GM21619 (cell line): ENCODE measurements around the gene SLC22A1.
"Not testable (repeated sequence)": the region's sequence is repeated elsewhere in the genome, so short reads cannot be mapped to it uniquely, and the experiment has no call there.

Experiments used
- ATAC-seq: cut with Tn5 transposase; IDR thresholded peaks from one replicate; pipeline ENCODE4 v1.9.1; 2021; ENCODE audit not compliant: unreplicated experiment

SLC22A1 gene

DNA sequence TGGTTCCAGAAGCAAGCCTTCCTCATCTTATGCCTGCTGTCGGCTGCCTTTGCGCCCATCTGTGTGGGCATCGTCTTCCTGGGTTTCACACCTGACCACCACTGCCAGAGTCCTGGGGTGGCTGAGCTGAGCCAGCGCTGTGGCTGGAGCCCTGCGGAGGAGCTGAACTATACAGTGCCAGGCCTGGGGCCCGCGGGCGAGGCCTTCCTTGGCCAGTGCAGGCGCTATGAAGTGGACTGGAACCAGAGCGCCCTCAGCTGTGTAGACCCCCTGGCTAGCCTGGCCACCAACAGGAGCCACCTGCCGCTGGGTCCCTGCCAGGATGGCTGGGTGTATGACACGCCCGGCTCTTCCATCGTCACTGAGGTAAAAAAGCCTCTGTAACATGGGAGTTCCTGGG, 366 bp downstream of the SLC22A1 start:
- ATAC-seq: no peak

DNA sequence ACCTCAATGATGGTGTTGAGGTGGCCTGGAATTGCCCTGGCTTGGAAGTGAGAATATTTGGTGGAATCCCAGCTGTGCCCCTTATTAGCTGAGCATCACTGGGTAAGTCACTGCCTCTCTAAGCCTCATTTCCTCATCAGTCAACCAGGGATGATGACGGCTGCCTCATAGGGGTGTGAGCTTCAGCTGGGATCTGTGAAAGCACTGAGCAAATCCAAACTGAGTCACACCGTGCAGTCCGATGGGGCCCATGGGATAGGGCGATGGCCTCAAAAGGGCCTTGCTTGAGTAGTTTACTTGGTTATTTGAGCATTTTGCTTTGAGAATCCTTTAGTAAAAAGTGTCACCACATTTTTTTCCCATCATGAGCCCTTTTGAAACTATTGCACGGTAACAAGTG, 1.1 kb downstream of the SLC22A1 start:
- ATAC-seq: no peak

DNA sequence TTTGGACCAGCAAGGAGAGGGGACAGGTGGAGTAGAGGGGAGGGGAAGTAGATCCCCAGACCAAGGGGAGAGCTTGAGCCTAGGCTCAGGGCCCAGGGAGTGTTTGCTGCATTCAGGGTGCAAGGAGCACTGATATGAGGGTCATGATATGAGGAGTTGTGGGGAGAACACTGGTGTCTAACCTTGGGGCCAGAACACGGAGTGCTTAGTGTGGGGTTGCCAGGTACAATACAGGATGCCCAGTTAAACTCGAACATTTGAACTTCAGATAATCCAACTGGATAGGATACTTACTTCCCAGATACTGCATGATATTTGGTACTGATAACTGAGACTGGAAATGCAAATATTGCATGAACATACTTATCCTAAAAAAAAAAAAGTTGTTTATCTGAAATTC, 2.4 kb downstream of the SLC22A1 start:
- no peak for ATAC-seq

DNA sequence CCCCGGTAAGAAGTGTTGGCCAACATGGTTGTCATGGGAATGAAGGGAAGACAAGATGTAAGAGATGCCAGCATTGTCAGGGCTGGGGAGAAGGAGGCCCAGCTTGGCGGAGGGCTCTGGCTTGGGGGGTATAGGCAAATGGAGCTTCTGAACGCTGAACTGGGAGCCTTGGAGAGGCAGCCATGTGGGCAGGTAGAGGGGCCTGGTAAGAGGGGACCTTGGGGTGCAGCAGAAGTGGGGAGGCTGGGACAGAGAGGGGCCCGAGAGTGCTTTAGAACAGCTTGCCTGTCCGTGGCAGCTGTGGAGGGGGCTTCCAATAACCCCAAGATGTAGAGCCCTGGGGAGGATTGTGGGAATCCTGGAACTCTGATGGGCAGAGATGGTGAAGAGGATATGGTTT, 3.0 kb downstream of the SLC22A1 start:
- ATAC-seq: no peak

DNA sequence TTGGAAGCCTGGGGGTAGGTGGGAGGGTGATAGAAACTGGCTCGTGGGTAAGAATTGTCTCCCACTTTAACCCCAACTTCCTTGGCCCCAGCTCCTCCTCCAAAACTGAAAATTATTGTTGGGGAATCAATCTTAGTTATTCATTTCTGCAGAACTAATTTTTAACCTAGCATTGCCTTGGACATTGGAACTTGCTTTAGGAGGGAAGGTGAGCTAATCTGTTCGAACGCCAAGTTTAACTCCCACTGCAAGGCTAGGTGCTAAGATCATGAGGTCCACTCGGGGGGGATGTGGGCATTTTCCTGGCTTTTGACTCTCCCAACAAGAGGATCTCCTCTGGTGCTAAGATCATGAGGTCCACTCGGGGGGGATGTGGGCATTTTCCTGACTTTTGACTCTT, 3.5 kb downstream of the SLC22A1 start:
- not testable (repeated sequence) for ATAC-seq

DNA sequence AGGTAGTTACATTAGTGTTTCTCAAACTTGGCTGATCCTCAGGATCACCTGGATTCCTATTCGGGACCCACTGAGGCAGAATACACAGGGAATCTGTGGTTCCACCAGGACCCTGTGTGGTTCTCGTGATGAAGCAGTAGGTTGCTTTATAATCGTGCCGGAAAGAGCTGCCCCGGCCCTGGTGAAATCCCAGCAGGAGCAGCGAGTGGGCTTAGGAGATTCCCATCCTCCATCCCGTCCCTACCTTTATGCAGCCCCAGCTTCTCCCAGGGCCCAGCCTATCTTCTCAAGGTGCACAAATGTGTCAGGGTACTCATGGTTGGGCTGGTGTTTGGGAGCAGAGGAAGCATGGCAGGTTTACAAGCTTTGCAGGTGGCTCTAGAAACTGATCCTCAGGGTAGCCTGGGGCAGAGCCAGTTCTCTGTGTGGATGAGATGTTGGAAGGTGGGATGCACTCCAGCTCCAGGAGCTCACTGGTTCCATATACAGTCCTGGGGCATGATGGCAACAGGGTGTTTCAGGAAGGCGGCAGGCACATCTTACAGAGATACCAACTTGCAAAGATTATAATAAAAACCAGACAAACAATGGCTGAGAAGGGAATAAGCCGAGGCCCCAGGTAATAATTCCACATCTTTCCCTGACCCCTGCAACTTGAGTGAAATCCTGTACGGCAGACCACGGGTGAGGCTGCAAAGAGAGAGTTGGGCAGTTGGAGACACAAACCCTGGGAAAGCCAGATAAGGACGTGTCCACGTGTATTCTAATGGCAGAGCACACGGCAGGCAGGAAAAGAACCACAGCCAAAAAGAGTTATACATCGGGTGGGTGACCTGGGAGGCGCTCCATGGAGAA, 5.9 kb downstream of the SLC22A1 start:
- no peak for ATAC-seq

DNA sequence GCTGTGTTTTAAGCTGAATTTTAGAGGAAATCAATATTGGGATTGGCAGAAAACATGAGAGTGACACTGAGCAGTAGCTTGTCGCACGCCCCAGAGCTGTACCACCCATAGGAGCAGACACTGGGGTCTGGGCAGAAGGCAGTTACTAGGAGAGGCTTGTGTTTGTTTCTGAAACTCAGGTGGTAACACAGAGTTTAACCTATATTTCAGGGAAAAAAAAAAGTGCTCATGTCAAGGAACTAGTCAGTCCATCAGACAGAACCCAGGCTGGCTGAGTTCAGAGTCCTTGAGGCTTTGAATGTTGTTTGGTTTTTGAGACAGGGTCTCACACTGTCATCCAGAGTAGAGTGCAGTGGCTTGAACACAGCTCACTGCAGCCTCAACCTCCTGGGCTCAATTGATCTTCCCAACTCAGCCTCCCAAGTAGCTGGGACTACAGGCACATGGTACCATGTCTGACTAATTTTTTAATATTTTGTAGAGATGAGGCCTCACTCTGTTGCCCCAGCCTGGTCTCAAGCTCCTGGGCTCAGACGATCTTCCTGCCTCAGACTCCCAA, 6.6 kb downstream of the SLC22A1 start:
- ATAC-seq: no peak

DNA sequence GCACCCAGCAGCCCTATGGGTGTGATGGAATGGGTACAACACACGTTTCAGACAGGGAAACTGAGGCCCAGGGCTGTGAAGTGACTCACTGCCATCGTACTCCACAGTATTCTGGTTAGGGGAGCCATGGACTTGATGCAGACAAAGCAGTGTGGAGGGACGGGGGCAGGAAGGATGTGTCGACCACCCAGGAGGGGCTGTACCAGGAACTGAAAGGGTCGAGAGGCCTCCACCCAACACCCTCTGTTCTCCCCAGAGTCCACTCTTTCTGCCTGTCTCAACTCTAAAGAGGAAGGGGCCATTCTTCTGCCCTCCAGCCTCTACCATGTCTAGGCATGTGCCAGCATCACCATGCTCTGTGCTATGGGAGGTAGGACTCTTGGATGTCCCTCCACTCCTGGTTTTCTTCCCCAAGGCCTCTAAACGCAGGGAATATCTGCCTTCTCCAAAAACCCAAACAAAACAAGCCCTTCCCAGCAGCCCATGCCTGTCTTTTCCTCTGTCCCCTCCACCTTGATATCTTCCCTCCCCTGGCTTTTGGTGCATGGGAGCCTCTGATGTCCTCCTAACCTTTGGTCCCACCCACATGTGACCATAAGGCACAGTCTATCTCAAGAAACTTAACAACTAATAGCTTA, 7.4 kb downstream of the SLC22A1 start:
- ATAC-seq: no peak

DNA sequence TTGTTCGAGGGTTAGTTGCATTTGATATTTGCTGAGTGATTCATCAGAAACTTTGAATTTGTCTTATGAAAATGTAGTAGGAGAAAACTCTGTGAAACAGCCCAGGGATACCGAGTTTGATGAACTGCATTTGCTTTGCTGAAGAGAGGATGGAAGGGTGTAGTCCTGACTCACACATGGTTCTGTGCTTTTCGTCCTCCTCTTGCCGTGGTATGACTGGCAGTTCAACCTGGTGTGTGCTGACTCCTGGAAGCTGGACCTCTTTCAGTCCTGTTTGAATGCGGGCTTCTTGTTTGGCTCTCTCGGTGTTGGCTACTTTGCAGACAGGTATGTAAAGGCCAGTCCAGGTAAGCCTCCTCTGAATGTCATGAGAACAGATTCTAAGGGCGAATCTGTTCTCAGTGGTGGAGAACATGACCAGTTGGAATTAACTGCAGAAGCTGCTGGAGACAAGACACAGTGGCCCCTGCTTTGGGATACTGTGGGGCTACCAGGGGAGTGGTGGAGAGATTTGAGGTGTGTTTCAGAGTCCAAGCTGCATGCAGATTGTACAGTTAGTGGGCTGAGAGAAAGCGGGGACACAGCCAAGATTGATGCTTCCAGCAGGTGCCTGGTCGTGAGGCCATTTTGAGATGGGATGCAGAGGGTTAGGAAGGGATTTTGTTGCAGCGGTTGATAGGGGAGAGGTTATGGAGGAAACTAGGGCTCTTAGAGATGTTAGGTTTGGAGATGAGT, 8.4 kb downstream of the SLC22A1 start:
- no peak for ATAC-seq

DNA sequence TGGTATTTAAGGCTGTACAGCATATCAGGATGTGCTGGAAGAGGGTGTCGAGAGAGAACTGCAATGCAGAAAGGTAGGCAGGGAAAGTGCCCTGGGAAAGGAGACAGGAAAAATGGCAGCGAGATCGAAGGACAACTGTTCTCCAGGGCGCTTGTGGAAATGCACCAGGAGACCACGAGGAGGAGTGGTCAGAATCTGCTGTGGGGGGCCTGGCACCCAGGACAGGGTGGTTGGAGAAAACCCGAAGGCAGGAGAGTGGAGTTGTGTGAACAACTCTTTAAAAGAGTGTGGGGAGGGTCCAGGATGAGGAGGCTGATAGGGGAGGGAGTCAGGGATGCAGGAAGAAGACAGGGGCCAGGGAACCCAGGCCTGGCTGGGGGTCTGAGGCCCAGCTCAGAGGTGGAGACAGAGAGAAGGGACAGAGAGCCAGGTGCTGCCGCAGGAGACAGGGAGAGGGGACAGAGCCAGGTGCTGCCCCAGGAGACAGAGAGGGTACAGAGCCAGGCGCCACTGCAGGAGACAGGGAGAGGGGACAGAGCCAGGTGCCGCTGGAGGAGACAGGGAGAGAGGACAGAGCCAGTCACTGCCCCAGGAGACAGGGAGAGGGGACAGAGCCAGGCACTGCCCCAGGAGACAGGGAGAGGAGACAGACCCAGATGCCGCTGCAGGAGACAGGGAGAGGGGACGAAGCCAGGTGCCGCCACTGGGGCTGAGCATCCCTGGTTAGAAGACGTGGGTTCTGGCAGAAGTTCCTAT, 9.3 kb downstream of the SLC22A1 start:
- no peak for ATAC-seq

DNA sequence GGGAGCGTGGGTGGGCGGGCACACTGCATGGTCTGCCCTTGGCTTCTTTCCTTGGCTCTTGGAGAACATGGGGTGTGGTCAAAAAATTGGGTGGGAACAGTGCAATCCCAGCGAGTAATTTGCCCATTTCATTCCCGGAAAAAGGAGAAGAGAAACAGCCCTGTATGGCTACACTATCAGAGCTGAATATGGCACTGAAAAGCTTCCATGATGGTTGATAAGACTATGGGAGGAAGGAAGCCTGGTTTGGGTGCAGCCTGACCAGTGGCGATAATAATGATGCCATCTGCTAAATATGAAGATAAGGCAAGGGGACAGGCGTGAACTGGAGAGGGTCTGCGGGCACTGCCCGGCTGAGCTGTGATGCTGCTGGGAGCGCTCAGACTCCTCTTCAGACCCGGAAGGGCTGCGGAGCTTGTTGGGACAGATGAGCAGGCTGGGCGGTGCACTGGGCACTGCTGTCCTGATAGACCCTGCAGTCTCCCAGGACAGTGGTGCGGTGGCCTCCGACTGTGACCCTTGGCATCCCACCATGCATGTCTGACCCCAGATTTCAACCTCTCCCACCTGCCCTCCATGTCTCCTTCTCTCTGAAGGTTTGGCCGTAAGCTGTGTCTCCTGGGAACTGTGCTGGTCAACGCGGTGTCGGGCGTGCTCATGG, 10.2 kb downstream of the SLC22A1 start:
- no peak for ATAC-seq

DNA sequence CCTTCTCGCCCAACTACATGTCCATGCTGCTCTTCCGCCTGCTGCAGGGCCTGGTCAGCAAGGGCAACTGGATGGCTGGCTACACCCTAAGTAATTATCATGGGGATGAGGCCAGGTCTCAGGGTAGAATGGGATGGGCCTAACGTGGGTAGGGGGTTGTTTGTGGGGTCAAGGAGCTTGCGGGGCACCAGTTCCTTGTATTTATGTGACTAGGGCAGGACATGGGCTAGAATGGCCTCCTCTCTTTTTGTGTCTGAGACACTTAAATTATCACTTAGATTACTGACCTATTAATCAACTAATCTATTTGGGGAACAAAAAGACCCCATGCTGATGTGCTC, 10.7 kb downstream of the SLC22A1 start:
- no peak for ATAC-seq

DNA sequence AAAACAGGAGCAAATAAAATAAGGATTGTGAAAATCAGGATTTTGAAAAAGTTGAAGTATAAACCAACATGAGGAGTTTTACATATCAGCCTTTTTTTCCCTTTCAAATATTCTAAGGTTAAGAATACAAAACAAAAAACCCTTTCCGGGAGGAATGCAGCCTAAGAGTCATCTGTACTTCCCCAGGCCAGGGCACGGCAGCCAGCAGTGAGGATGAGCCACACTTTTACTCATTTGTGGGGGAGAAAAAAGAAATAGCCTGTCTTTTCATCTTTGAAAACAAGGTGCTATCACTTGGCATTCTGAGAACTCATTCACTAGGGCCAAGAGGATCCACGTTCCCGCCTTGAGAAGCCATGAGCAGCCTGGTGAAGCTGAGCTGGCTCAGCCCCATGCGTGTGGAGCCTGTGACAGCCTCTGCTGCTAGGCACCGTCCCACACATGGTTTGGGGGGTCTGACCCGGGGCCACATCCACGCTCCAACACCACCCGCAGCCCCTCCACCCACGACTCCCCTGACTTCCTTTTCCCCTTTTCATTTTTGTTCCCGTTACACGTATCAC, 11.2 kb downstream of the SLC22A1 start:
- no peak for ATAC-seq

DNA sequence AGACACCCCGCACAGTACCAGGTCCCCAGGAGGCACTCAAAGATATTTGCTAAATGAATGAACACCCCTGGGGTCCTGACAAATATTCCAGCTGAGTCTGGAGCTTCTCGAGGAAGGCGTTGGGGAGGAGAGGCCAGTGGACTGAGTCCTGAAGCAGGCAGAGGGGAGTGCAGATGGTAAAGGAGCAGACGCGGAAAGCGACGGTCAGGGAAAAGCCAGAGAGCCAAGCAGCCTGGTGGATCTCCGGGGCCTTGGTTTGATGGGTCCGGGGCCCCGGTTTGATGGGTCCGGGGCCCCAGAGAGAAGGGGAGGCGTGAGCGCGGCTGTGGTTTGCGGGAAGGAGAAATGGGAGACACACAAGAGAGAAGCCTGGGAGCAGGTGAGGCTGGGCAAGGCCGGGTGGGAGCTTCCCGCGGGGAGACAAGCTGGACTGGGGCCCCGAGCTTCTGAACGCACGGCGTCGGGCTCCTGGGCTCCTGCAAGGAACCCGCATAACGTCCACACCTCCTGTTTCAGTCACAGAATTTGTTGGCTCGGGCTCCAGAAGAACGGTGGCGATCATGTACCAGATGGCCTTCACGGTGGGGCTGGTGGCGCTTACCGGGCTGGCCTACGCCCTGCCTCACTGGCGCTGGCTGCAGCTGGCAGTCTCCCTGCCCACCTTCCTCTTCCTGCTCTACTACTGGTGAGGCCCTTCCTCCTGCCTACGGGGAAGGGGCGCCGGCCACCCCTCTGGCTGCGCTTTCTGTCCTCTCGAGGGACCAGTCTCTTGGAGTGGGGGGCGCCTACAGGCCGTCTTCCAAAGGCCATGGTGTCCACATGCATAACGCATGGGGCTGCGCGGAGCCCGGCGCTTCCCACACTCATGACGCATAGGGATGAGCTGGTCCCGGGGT, 12.1 kb downstream of the SLC22A1 start:
- ATAC-seq: no peak

DNA sequence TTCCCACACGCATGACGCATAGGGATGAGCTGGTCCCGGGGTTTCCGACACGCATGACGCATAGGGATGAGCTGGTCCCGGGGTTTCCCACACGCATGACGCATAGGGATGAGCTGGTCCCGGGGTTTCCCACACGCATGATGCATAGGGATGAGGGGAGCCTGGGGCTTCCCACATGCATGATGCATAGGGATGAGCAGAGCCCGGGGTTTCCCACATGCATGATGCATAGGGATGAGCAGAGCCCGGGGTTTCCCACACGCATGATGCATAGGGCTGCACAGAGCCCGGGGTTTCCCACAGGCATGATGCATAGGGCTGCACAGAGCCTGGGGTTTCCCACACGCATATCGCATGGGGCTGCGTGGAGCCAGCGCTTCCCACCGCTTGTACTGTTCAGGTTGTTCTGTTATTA, 12.7 kb downstream of the SLC22A1 start:
- not testable (repeated sequence) for ATAC-seq

DNA sequence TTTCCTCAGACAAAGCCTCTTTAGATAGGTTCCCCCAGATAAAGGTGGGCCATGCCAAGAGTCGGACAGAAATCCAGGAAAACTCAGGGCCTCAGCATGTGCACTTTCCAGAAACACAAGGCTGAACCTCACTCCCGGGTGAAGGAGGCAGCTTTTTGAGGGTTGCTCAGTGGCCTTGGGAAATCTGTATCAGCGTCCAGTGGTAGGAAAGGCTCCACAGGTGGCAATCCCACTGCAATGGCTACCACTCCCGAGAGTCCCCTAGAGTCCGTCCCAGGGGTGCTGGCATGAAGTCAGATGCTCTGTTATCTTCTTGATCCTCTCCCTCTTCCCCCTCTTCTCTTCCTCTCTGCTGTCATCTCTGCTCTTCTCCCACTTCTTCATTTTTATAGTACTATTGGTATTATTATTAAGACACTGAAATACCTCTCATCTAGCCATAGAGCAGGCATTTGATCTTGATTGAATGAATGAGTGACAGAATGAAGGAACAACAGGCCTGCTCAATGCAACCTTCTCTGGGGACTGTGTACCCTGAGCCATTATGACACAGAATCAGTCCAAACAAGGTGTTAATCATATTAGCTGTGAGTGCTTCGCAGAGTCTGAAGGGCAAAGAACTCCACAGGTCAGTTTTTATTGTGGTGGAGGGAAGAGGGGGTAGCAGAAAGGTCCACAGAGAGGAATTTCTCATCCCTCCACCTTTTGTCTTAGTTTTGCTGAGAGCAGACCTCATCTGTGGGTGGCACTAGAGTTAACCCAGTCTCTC, 13.3 kb downstream of the SLC22A1 start:
- no peak for ATAC-seq

DNA sequence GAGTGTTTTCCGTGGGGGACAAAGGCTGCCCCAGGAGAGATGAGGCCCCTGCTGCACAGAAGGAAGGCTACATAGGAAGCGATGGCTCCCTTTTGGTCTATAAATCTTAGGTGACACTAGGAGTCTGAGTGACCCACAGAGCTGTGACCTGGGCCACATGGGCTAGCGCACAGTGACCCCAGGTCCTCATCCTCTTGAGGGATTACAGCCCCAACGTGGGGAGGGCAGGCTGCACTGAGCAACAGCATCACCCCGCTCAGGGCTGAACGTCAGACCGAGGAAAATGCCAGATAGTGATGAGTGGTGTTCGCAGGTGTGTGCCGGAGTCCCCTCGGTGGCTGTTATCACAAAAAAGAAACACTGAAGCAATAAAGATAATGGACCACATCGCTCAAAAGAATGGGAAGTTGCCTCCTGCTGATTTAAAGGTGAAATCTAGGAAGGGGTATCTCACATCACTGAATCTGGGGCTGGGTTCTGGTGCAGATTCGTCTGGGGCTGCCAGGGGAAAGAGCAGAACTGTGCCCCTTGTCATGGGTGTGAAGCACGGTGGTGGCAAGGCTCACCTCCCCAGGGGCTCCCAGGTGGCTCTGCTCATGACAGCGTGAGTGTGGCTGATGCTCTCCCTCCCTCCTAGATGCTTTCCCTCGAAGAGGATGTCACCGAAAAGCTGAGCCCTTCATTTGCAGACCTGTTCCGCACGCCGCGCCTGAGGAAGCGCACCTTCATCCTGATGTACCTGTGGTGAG, 14.5 kb downstream of the SLC22A1 start:
- ATAC-seq: no peak
